ENCODE results near the gene GABPB1. TPM values are rescaled to one million over a fixed set of nuclear protein-coding genes. Genes with fewer than 3 reads are reported as not detected.
A peak's percentile ranks its signal among the peaks of the same experiment; 100 is the strongest.

The GABPB1 gene
- polyA plus RNA-seq, 4 donors: 29.0 to 32.0 (median 30.5) TPM

- DNase-seq (ENCODE audit: low read depth in 4 of 4, low spot score in 2 of 4): no peak
Observed at GRCh38 chr15:50345298-50345697, 9.7 kb downstream of the GABPB1 start.

DNA sequence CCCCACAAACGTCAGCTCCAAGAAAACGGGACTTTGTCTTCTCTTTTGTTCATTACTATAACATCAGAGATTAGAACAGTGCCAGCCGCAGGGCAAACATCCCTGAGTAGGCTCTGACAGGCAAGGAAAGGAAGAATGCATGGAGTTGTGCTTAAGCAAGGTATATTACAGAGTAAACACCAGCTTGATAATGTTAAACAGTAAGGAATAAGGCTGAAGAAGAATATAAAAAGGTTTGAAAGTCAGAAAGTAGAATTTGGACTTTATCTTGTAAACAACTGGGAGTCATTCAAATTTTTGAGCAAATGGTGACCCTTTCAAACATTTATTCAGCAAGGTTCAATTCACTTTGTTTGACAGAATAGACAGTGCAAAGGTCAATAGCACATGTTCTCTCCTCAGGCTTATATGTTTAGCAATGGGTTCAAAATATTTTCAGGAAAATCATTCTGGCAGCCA, 11.0 kb downstream of the GABPB1 start:
- no peak for DNase-seq (ENCODE audit: low read depth in 4 of 4, low spot score in 2 of 4)

- DNase-seq (ENCODE audit: low read depth in 4 of 4, low spot score in 2 of 4): no peak
Observed at GRCh38 chr15:50341616-50342136, 13.3 kb downstream of the GABPB1 start.

DNA sequence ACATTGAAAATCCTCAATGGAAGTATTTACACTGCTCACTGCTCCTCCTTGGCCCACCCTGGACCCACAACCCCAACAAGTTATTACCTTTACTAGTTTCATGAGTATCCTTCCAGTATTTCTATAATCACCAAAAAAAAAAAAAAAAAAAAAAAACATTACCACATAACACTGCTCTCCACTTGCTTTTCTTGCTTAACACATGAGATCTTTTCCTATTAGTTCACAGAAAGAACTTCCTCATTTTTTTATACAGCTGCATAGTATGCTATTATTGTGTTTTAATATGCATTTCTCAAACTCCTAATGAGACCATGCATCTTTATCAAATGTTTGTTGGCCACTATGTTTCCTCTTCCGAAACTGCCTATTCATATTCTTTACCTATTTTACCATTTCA, 14.6 kb downstream of the GABPB1 start:
- no peak for DNase-seq (ENCODE audit: low read depth in 4 of 4, low spot score in 2 of 4)

GRCh38 chr15:50339717-50340116, 15.3 kb downstream of the GABPB1 start:
- DNase-seq (ENCODE audit: low read depth in 4 of 4, low spot score in 2 of 4): no peak

DNA sequence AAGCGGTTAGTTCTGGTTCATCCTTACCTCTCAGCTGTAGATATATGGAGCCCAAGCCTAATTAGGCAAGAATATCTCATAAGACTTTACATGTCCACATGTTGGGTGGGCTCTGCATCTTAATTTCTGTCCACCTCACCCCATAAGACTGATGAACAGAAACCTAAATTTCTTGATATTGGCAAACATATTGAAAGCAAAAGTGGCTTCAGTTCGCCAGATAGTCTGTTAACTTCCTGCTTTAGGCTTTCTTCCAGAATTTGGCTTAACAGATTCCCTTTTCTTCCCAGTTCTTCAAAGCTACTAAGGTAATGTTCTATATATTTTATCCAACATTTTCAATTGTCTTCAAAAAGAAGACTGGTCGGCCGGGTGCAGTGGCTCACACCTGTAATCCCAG, 19.7 kb downstream of the GABPB1 start:
- no peak for DNase-seq (ENCODE audit: low read depth in 4 of 4, low spot score in 2 of 4)

DNA sequence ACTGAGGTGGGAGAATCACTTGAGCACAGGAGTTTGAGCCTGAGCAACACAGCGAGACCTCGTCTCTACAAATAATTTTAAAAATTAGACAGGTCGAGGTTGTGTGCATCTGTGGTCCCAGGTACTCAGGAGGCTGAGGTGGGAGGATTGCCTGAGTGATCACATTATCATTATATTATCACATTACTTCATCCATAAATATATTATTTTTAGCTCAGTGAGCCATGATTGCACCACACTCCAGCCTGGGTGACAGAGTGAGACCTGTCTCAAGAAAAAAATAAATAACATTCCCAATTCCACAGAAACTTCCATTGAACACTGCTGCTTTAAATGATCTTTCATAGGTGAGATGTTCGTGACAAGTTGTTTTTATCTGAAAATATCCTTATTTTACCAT, 21.8 kb downstream of the GABPB1 start:
- DNase-seq (ENCODE audit: low read depth in 4 of 4, low spot score in 2 of 4): no peak

DNA sequence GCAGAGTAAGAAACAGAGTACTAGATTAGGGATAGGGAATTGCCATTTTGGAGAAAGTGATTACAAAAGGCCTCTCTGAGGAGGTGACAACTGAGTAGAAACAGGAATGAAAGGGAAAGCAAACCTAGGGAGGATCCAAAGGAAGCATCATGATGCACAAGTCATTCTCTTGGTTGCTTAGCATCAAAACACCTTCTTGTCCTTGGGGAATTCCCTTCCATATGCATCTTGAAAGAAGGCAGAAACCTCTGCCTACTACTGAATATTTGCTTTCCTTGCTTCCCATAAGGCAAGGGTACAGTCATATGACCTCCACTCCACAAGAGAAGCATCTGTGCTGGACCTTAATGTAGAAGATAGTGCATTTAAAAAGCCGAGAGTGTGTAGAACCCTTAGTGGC, 24.1 kb downstream of the GABPB1 start:
- no peak for DNase-seq (ENCODE audit: low read depth in 4 of 4, low spot score in 2 of 4)

DNA sequence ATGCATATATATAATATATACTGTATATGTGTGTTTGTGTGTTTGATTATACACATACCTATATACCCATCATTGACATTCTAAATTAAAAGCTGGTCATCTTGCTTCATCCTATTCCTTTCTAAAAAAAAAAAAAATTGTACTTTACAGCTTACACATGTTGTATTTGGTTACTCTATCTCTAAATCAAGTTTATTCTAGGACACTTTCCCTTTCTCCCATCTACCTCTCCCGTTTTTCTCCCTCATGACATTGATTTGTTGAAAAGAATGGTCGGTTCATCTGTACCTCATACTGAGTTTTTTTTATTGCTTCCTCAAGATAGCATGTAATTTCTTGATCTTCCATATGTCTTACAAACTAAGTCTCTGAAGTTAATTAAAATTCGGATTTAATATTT, 26.9 kb downstream of the GABPB1 start:
- no peak for DNase-seq (ENCODE audit: low read depth in 4 of 4, low spot score in 2 of 4)

DNA sequence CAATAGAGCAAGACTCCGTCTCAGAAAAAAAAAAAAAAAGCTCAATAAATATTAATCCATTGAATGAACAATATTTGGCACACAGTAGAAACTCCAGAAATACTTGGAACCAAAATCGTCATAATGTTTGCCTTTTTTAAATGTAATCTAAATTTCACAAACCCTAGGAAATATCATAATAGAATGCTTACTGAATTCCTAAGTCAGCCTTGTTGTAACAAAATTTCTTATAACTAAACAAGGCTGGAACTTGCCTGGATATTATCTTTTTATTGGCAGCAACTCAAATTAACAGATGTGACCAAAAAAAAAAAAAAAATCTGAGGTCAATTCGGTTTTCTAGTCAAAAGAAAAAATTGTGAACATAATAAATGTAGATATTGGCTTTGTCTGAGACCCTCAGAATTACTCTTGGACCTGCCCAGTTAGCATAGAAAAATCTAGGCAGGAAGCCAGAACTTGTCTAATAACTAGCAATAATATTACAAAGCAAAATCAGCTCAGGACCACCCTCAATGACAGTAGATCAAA, 33.3 kb downstream of the GABPB1 start:
- no peak for DNase-seq (ENCODE audit: low read depth in 4 of 4, low spot score in 2 of 4)

GRCh38 chr15:50320504-50320903, 34.5 kb downstream of the GABPB1 start:
- no peak for DNase-seq (ENCODE audit: low read depth in 4 of 4, low spot score in 2 of 4)

GRCh38 chr15:50318697-50319096, 36.3 kb downstream of the GABPB1 start:
- no peak for DNase-seq (ENCODE audit: low read depth in 4 of 4, low spot score in 2 of 4)

DNA sequence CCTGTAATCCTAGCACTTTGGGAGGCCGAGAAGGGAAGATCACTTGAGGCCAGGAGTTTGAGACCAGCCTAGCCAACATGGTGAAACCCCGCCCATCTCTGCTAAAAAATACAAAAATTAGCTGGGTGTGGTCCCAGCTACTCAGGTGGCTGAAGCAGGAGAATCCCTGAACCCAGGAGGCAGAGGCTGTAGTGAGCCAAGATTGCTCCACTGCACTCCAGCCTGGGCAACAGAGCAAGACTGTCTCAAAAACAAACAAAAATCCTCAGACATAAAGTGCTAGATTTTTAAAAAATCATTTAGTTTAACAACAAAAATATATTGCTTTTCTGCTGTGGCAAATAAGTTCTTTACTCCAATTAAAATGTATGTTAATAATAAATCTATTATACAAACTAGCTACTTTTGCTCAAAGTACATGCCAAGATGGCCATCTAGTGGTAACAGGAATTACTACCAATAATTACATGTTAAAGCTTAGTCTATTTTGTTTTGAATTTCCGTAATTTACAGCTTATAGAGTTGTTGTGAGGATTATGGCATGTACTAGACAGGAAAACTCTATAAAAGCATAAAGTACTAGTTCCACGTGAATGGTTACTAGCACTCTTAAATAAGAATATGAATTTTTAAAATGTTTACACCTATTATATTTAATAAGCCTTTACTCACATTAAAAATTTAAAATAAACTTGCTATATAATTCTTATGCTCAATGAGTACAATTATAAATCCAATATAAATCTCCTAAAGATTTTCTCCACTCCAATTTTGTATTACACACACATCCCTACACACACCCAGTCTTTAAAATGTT, 39.0 kb downstream of the GABPB1 start:
- peak in 3 of 4 donors; percentile 7 to 48 (median 8) for DNase-seq (ENCODE audit: low read depth in 4 of 4, low spot score in 2 of 4)

GRCh38 chr15:50312636-50313035, 42.4 kb downstream of the GABPB1 start:
- DNase-seq (ENCODE audit: low read depth in 4 of 4, low spot score in 2 of 4): no peak

DNA sequence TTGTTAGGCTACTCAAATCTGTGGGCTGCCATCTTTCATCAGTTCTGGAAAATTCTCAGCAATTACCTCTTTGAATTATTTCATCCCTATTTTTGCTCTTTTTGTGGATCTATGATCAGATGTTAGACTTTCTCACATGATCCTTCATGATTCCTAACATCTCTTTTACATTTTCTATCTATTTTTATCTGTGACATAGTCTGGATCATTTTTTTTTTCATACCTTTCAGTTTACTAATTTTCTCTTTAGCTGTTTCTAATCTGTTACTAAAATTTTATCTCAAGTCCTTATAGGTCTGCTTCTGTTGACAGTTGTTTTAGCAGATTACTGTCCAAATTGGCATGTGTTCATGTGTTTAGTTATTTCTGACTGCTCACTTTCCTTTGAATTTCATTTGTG, 47.2 kb downstream of the GABPB1 start:
- no peak for DNase-seq (ENCODE audit: low read depth in 4 of 4, low spot score in 2 of 4)

DNA sequence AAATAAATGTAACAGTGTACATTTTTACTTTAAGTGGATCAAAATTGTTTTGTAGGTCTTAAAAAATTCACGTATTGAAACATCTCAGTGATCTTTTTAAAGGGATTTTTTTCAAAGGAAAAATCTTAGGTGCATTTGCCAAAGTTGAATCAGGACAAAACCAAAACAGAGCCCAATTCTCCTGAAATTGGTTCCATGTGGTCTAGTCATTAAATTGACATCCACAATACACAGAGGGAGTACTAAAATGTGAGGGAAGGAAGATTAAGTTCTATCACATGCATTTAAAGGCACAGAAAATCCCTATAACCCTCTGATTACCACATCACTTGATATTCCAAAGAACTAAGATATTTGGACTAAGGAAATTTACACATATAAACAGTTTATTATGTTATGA, 50.2 kb downstream of the GABPB1 start:
- DNase-seq (ENCODE audit: low read depth in 4 of 4, low spot score in 2 of 4): no peak

DNA sequence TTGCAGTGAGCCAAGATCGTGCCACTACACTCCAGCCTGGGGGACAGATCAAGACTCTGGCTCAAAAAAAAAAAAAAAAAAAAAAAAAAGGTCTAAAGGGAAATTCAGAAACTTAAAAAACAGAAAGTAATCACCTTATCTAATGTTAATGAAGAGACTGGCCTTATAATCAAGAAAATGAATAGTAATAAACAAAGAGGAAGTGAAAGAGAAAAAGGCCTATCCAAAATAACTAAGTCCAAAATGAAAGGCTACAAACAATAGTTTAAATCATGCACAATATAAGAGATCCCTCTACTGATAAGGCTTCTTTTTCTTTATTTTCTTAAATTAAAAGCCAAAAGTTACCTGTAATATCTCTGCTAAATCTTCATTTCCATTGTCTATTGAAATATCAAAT, 52.4 kb downstream of the GABPB1 start:
- DNase-seq (ENCODE audit: low read depth in 4 of 4, low spot score in 2 of 4): no peak

DNA sequence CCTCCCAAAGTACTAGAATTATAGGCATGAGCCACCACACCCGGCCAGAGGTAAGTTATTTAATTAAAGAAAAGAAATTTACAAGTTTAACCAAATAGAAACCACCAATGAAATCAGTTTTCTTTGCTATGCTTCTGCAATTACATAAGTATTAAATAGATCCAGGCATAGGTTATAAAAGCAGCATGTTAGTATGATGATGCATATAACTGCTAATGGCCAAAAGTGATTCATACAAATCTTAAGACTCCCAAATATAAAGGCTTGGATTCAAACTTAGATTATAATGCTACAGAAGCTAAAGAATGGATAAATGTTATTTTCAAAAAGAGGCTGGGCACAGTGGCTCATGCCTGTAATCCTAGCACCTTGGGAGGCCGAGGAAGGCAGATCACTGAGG, 56.7 kb downstream of the GABPB1 start:
- no peak for DNase-seq (ENCODE audit: low read depth in 4 of 4, low spot score in 2 of 4)

DNA sequence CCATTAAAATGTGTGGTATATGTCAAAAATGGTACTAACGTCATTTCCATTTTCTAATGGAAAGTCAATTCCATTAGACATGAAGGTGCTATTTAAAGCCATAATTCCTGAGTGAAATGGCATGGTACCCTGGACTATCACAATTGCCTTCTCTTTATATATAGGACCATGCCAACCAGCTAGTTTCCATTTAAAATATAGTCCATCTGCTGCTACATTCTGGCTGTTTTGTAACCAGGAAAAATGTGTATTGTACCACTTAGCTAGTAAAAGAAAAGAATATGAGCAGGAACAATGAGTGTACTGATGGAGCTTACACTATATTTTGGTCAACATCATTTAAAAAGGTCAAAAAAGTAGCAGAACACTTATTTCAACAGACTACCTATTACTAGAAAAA, 59.0 kb downstream of the GABPB1 start:
- no peak for DNase-seq (ENCODE audit: low read depth in 4 of 4, low spot score in 2 of 4)

GRCh38 chr15:50289749-50290148, 65.2 kb downstream of the GABPB1 start:
- DNase-seq (ENCODE audit: low read depth in 4 of 4, low spot score in 2 of 4): no peak

- no peak for DNase-seq (ENCODE audit: low read depth in 4 of 4, low spot score in 2 of 4)
Observed at GRCh38 chr15:50287324-50288116, 67.5 kb downstream of the GABPB1 start.

Measured in left renal cortex interstitium (tissue), 4 donors.